GM23338 (cell line): ENCODE measurements around the gene DPH7. TPM values are rescaled to one million over a fixed set of nuclear protein-coding genes. Genes with fewer than 3 reads are reported as not detected.

Experiments used
- ATAC-seq: fragments of 200-7000 bp; cut with Tn5 transposase; 3 replicates; pipeline ENCODE4 v1.9.1; 2020
- DNase-seq: peaks from one replicate; pipeline ENCODE4 v3.0.0-alpha.2; 2015; ENCODE audit warnings: low spot score
- H2AFZ ChIP-seq: fragments of 200-600 bp; sonication (generic); 2 replicates; pipeline ENCODE4 v1.8.0; 2016; ENCODE audit warnings: antibody characterized with exemption, mild to moderate bottlenecking, moderate library complexity
- H3F3A ChIP-seq: fragments of 200-600 bp; sonication (generic); replicated peaks from 2 replicates; pipeline ENCODE4 v1.8.0; 2017; ENCODE audit warnings: antibody characterized with exemption, mixed run types, low read depth
- H3K27ac ChIP-seq: fragments of 200-600 bp; sonication (generic); 2 replicates; pipeline ENCODE4 v1.6.1; 2016; ENCODE audit warnings: low read depth
- H3K27me3 ChIP-seq: fragments of 200-600 bp; sonication (generic); 2 replicates; pipeline ENCODE4 v1.8.0; 2016; ENCODE audit warnings: mild to moderate bottlenecking, mixed run types, moderate library complexity; ENCODE audit not compliant: insufficient read depth
- H3K36me3 ChIP-seq: fragments of 200-600 bp; sonication (generic); 2 replicates; pipeline ENCODE4 v1.8.0; 2016; ENCODE audit warnings: mild to moderate bottlenecking; ENCODE audit not compliant: insufficient read depth
- H3K4me1 ChIP-seq: fragments of 200-600 bp; sonication (generic); 2 replicates; pipeline ENCODE4 v1.8.0; 2016; ENCODE audit warnings: mild to moderate bottlenecking, moderate library complexity; ENCODE audit not compliant: insufficient read depth
- H3K4me2 ChIP-seq: fragments of 200-600 bp; sonication (generic); 2 replicates; pipeline ENCODE4 v1.7.1; 2017; ENCODE audit warnings: mixed run types
- H3K4me3 ChIP-seq: fragments of 200-600 bp; sonication (generic); 2 replicates; pipeline ENCODE4 v1.6.1; 2016; ENCODE audit warnings: mixed run types
- H3K79me2 ChIP-seq: fragments of 200-600 bp; sonication (generic); replicated peaks from 2 replicates; pipeline ENCODE4 v1.8.0; 2017; ENCODE audit warnings: mild to moderate bottlenecking; ENCODE audit not compliant: insufficient read depth
- H3K9me2 ChIP-seq: fragments of 200-600 bp; sonication (generic); 2 replicates; pipeline ENCODE4 v1.8.0; 2017; ENCODE audit not compliant: insufficient read depth
- H4K20me1 ChIP-seq: fragments of 200-600 bp; sonication (generic); replicated peaks from 2 replicates; pipeline ENCODE4 v1.8.0; 2017; ENCODE audit warnings: mild to moderate bottlenecking; ENCODE audit not compliant: insufficient read depth
- H3K27ac Mint-ChIP-seq: 2 replicates; pipeline ENCODE4 v1.8.0; 2020; ENCODE audit warnings: inconsistent platforms, mild to moderate bottlenecking, moderate library complexity, mixed read lengths
- H3K27me3 Mint-ChIP-seq: 3 replicates; pipeline ENCODE4 v1.8.0; 2022; ENCODE audit warnings: low read depth, mild to moderate bottlenecking, moderate library complexity, mixed read lengths, inconsistent platforms; ENCODE audit not compliant: insufficient read depth, poor library complexity
- H3K36me3 Mint-ChIP-seq: 3 replicates; pipeline ENCODE4 v1.8.0; 2021; ENCODE audit warnings: low read depth, mild to moderate bottlenecking, inconsistent platforms, moderate library complexity, mixed read lengths
- H3K4me1 Mint-ChIP-seq: 3 replicates; pipeline ENCODE4 v1.8.0; 2020; ENCODE audit warnings: mild to moderate bottlenecking, inconsistent platforms, mixed read lengths
- H3K4me3 Mint-ChIP-seq: 3 replicates; pipeline ENCODE4 v1.8.0; 2021; ENCODE audit warnings: moderate library complexity, mild to moderate bottlenecking, inconsistent platforms, mixed read lengths
- H3K9me3 Mint-ChIP-seq: 3 replicates; pipeline ENCODE4 v1.8.0; 2020; ENCODE audit warnings: moderate library complexity, mild to moderate bottlenecking, inconsistent platforms, mixed read lengths
- CREB1 ChIP-seq: fragments of 250-450 bp; sonication (Bioruptor Pico); IDR thresholded peaks from 2 replicates; pipeline ENCODE4 v1.5.0; 2020; ENCODE audit warnings: low read depth, mild to moderate bottlenecking, moderate library complexity
- EZH2 ChIP-seq: fragments of 200-600 bp; sonication (generic); IDR thresholded peaks from one replicate; pipeline ENCODE4 v1.8.0; 2017; ENCODE audit warnings: antibody characterized with exemption, mild to moderate bottlenecking, low read depth; ENCODE audit not compliant: unreplicated experiment
- JUNB ChIP-seq: IDR thresholded peaks from one replicate; pipeline ENCODE4 v1.6.1; 2016; ENCODE audit warnings: antibody characterized with exemption; ENCODE audit not compliant: unreplicated experiment
- NANOG ChIP-seq: IDR thresholded peaks from 2 replicates; pipeline ENCODE4 v1.6.1; 2016; ENCODE audit warnings: antibody characterized with exemption, borderline replicate concordance
- POLR2AphosphoS5 ChIP-seq: IDR thresholded peaks from 2 replicates; pipeline ENCODE4 v1.6.1; 2016; ENCODE audit warnings: antibody characterized with exemption, low read depth
- STAT1 ChIP-seq: IDR thresholded peaks from one replicate; pipeline ENCODE4 v1.6.1; 2016; ENCODE audit warnings: antibody characterized with exemption; ENCODE audit not compliant: unreplicated experiment
- polyA plus RNA-seq: library from polyadenylated mRNA; unstranded; fragments of >200 nt; fragmentation: Nextera tagmentation; extraction: Ambion mirVana; gene quantifications from 2 replicates; pipeline ENCODE4 v1.2.1, GENCODE V29; 2016
- total RNA-seq: library from RNA; depleted of rRNA; stranded (reverse); fragments of >200 nt; shearing (Covaris generic); gene quantifications from 2 replicates; pipeline ENCODE4 v1.2.3, GENCODE V29; 2014
- TF ChIP-seq, protein P1 (sequence below): fragments of 250-450 bp; sonication (Bioruptor Pico); IDR thresholded peaks from 2 replicates; pipeline ENCODE4 v1.5.0; 2020; ENCODE audit warnings: mild to moderate bottlenecking, moderate library complexity
- TF ChIP-seq, protein P2 (sequence below): IDR thresholded peaks from 2 replicates; pipeline ENCODE4 v1.6.1; 2016; ENCODE audit warnings: antibody characterized with exemption
- TF ChIP-seq, protein P3 (sequence below): IDR thresholded peaks from one replicate; pipeline ENCODE4 v1.6.1; 2018; ENCODE audit warnings: antibody characterized with exemption; ENCODE audit not compliant: unreplicated experiment

DPH7 gene
- total and polyA plus RNA-seq, 2 experiments from 2014 or later, result 44.5 to 68.8 TPM

DNA sequence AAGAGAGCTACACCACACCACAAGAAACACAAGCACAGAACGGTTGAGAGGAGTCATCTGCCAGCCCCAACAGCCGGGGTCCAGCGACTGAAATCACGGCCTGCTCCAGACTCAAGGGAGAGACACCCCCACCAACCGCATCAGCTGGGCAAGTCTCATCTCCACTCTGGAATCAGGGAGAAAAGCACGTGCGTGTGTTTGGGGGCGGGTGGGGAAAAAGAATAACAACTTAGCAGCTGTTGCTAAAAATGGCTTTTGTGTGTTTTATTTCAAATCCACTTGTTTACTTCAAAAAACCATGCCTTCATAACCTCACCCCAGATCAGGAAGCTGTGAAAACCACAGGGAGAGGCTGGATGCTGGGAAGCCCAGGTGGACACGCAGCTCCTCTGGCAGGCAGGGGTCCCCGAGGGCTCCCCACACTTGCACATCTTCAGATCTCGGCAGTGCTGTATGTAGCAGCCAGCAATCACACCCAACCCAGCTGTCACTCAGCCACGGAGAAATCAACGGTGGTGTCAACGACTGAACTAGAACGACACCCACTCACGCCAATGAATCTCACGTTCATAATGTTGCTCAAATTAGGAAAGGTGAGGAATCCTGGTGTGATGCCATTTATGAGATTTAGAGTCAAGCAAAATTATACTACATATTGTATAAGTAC is 47.5 kb downstream of the DPH7 start (continued):
- TF ChIP-seq, protein P1, sequence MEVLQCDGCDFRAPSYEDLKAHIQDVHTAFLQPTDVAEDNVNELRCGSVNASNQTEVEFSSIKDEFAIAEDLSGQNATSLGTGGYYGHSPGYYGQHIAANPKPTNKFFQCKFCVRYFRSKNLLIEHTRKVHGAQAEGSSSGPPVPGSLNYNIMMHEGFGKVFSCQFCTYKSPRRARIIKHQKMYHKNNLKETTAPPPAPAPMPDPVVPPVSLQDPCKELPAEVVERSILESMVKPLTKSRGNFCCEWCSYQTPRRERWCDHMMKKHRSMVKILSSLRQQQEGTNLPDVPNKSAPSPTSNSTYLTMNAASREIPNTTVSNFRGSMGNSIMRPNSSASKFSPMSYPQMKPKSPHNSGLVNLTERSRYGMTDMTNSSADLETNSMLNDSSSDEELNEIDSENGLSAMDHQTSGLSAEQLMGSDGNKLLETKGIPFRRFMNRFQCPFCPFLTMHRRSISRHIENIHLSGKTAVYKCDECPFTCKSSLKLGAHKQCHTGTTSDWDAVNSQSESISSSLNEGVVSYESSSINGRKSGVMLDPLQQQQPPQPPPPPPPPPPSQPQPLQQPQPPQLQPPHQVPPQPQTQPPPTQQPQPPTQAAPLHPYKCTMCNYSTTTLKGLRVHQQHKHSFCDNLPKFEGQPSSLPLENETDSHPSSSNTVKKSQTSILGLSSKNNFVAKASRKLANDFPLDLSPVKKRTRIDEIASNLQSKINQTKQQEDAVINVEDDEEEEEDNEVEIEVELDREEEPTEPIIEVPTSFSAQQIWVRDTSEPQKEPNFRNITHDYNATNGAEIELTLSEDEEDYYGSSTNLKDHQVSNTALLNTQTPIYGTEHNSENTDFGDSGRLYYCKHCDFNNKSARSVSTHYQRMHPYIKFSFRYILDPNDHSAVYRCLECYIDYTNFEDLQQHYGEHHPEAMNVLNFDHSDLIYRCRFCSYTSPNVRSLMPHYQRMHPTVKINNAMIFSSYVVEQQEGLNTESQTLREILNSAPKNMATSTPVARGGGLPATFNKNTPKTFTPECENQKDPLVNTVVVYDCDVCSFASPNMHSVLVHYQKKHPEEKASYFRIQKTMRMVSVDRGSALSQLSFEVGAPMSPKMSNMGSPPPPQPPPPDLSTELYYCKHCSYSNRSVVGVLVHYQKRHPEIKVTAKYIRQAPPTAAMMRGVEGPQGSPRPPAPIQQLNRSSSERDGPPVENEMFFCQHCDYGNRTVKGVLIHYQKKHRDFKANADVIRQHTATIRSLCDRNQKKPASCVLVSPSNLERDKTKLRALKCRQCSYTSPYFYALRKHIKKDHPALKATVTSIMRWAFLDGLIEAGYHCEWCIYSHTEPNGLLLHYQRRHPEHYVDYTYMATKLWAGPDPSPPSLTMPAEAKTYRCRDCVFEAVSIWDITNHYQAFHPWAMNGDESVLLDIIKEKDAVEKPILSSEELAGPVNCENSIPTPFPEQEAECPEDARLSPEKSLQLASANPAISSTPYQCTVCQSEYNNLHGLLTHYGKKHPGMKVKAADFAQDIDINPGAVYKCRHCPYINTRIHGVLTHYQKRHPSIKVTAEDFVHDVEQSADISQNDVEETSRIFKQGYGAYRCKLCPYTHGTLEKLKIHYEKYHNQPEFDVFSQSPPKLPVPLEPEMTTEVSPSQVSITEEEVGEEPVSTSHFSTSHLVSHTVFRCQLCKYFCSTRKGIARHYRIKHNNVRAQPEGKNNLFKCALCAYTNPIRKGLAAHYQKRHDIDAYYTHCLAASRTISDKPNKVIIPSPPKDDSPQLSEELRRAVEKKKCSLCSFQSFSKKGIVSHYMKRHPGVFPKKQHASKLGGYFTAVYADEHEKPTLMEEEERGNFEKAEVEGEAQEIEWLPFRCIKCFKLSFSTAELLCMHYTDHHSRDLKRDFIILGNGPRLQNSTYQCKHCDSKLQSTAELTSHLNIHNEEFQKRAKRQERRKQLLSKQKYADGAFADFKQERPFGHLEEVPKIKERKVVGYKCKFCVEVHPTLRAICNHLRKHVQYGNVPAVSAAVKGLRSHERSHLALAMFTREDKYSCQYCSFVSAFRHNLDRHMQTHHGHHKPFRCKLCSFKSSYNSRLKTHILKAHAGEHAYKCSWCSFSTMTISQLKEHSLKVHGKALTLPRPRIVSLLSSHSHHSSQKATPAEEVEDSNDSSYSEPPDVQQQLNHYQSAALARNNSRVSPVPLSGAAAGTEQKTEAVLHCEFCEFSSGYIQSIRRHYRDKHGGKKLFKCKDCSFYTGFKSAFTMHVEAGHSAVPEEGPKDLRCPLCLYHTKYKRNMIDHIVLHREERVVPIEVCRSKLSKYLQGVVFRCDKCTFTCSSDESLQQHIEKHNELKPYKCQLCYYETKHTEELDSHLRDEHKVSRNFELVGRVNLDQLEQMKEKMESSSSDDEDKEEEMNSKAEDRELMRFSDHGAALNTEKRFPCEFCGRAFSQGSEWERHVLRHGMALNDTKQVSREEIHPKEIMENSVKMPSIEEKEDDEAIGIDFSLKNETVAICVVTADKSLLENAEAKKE (CRISPR knock-in tag), result no peak
- TF ChIP-seq EZH2, result no peak
- TF ChIP-seq, protein P2, sequence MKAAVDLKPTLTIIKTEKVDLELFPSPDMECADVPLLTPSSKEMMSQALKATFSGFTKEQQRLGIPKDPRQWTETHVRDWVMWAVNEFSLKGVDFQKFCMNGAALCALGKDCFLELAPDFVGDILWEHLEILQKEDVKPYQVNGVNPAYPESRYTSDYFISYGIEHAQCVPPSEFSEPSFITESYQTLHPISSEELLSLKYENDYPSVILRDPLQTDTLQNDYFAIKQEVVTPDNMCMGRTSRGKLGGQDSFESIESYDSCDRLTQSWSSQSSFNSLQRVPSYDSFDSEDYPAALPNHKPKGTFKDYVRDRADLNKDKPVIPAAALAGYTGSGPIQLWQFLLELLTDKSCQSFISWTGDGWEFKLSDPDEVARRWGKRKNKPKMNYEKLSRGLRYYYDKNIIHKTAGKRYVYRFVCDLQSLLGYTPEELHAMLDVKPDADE, result no peak
- TF ChIP-seq STAT1, result no peak
- no peak for TF ChIP-seq POLR2AphosphoS5

DNA sequence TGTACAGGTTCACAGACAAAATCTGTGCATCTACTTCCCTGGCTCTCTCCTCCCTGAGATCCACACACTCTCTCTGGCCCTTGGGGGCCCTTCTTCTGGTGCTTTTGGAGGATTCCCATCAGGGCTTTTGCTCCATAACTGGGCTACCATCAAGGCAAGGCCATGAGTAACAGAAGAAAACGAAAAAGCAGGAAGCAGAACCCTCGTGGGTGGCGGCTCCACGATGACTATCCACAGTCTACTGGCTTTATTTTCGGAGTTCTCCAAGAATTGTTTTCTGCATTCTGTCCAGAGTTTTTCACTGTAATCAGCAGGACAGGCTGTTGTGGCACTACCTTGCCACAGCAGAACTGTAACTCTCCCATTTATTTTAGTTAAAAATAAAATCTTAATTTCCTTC is 48.4 kb downstream of the DPH7 start:
- 0 out of 2 replicates have a peak, but pooled peaks cover 5% of the 10 kb centered on the region for H3F3A ChIP-seq
- H3K27me3 ChIP-seq, result no peaks in the 10 kb centered on the region
- no peak overlapping the region for H3K4me2 ChIP-seq
- H4K20me1 ChIP-seq, result no peaks in the 10 kb centered on the region
- ATAC-seq (no peak), DNase-seq (no peak)
- no peaks in the 10 kb centered on the region; the same call in 1 of the 2 replicates for H3K36me3 ChIP-seq
- Mint-ChIP-seq H3K9me3 (peaks cover 22% of the 10 kb centered on the region), H3K36me3 (peaks cover 8% of the 10 kb centered on the region; the same call in 1 of the 3 replicates), H3K27ac (no peak overlapping the region), H3K4me1 (no peaks in the 10 kb centered on the region; the same call in 2 of the 3 replicates), H3K27me3 (peaks cover 11% of the 10 kb centered on the region), H3K4me3 (no peak overlapping the region)
- H3K27ac ChIP-seq, result no peak overlapping the region
- H3K4me3 ChIP-seq, result no peak overlapping the region
- H3K9me2 ChIP-seq, result no peaks in the 10 kb centered on the region
- no peaks in the 10 kb centered on the region for H3K79me2 ChIP-seq
- H3K4me1 ChIP-seq, result no peaks in the 10 kb centered on the region
- no peak overlapping the region for H2AFZ ChIP-seq
- TF ChIP-seq JUNB (no peak), STAT1 (no peak), CREB1 (CRISPR knock-in tag) (no peak), NANOG (no peak), EZH2 (no peak), POLR2AphosphoS5 (no peak)
- TF ChIP-seq, protein P3, sequence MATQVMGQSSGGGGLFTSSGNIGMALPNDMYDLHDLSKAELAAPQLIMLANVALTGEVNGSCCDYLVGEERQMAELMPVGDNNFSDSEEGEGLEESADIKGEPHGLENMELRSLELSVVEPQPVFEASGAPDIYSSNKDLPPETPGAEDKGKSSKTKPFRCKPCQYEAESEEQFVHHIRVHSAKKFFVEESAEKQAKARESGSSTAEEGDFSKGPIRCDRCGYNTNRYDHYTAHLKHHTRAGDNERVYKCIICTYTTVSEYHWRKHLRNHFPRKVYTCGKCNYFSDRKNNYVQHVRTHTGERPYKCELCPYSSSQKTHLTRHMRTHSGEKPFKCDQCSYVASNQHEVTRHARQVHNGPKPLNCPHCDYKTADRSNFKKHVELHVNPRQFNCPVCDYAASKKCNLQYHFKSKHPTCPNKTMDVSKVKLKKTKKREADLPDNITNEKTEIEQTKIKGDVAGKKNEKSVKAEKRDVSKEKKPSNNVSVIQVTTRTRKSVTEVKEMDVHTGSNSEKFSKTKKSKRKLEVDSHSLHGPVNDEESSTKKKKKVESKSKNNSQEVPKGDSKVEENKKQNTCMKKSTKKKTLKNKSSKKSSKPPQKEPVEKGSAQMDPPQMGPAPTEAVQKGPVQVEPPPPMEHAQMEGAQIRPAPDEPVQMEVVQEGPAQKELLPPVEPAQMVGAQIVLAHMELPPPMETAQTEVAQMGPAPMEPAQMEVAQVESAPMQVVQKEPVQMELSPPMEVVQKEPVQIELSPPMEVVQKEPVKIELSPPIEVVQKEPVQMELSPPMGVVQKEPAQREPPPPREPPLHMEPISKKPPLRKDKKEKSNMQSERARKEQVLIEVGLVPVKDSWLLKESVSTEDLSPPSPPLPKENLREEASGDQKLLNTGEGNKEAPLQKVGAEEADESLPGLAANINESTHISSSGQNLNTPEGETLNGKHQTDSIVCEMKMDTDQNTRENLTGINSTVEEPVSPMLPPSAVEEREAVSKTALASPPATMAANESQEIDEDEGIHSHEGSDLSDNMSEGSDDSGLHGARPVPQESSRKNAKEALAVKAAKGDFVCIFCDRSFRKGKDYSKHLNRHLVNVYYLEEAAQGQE, result no peak
- TF ChIP-seq, protein P2, result no peak
